ENCODE data around the gene HMSD.

HMSD gene

DNA sequence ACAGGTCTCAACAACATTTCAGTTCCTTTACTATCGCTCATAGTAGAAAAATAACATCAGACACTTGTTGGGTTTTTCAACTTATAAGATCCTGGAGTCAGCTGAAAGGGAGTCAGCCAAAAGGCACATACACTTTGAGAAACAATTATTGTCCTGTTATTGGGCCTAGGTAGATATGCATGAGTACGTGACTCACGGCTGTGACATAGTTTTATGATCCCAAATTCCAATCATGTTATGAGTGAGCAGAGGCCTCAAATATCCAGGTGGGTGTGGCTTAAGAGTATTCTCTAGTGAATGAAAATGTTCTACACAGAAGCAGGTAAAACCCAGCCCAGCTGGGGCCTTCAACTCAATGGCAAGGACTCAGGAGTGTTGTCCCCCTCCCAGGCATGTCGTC lies 47.9 kb downstream of the HMSD start:
- no peak for DNase-seq

DNA sequence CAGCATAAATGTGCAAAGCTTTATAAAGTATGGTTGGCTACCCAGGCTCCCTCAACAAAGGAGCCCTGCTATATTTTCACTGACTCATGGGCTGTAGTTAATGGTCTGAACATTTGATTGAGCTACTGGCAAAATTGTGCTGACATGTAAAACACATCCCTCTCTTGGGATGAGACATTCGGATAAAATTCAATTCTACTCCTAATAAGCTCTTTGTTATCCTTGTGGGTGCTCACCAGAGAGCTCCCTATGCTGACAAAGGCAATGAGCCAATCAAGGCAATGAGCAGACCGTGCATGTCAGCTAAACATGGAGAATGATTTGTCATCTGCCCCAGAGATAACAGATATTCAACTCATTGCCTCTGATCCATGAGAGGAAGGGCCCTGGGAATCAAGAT lies 48.5 kb downstream of the HMSD start:
- DNase-seq = no peak

DNA sequence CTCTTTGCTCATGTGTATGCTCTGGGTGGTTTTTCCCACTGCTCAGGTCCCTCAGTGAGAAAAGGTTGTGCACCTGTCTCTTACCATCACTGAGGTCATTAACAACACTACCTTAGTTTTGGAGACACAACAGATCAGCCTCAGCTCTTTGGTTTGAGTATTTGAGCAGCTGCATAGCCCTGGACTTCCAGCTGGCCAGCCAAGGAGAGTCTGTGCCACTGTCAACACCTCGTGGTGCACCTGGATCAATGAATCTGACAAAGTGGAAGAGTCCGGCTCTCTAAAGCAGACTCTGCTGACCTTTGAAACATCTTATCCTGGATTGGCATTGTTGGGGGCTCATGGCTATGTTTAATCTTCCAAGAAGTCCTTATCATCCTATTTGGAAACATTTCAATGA lies 50.8 kb downstream of the HMSD start:
- no peak for DNase-seq

DNA sequence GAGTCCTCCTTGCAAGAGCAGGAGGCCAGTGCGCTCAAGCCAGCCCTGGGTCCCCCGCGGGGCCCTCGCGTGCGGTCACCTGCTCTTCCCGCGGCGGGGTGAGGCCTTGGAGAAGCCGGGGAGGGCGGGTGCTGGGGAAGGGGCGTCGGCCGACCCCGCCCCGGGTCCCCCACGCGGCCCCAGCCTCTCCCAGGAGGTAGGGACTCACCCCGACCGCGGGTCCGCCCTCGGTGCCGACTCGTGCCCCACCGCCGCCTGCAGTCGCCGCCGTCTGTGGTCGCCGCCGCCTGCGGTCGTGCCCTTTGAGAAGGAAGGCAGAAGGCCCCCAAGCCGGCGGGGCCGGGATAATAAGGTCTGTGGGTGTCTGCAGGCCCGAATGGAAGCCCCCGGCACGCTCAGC lies 53.5 kb downstream of the HMSD start:
- DNase-seq = no peak

DNA sequence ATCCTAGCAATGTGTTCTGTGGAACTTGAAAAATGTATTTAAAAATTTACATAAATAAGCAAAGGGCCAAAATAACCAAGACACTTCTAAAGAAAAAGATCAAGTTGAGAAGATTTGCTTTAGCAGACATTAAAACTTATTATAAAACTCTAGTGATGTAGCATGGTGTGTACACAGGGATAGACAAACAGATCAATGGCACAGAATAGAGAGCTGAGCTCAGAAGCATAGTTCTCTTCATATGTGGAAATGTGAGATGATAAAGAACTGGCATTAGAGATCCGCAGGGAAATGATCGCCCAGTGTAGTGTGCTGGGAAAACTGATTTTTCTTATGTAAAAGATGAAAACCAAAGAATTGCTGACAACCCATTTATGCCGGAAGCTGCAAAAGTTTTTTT lies 60.2 kb downstream of the HMSD start:
- no peak for DNase-seq

Measured in activated CD4-positive, alpha-beta T cell treated with anti-CD3 and anti-CD28 coated beads, Interleukin-2, amount 50 U/mL, for 16 hours (primary cell).